GM03348 (cell line): ENCODE measurements around the gene HCRT.
"Not testable (repeated sequence)": the region's sequence is repeated elsewhere in the genome, so short reads cannot be mapped to it uniquely, and the experiment has no call there.

Experiments used
- DNase-seq: peaks from one replicate; pipeline ENCODE4 v3.0.0; 2012; ENCODE audit warnings: low spot score

HCRT gene

DNA sequence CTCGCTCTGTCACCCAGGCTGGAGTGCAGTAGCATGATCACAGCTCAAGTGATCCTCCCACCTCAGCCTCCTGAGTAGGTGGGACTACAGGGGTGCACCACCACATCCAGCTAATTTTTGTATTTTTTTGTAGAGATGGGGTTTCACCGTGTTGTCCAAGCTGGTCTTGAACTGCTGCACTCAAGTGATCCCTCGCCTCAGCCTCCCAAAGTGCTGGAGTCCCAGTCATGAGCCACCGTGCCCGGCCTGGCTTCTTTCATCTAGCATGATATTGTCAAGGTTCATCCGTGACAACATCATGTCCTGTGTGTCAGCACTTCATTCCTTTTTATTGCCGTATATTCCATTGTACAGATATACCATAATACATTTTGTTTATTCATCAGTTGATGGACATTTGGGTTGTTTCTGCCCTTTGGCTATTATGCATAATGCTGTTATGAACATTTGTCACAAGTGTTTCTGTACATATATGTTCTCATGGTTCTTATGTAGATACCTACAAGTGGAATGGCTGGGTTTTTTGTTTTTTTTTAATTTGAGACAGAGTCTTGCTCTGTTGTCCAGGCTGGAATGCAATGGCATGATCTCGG is 12.4 kb upstream of the HCRT start:
- no peak for DNase-seq

DNA sequence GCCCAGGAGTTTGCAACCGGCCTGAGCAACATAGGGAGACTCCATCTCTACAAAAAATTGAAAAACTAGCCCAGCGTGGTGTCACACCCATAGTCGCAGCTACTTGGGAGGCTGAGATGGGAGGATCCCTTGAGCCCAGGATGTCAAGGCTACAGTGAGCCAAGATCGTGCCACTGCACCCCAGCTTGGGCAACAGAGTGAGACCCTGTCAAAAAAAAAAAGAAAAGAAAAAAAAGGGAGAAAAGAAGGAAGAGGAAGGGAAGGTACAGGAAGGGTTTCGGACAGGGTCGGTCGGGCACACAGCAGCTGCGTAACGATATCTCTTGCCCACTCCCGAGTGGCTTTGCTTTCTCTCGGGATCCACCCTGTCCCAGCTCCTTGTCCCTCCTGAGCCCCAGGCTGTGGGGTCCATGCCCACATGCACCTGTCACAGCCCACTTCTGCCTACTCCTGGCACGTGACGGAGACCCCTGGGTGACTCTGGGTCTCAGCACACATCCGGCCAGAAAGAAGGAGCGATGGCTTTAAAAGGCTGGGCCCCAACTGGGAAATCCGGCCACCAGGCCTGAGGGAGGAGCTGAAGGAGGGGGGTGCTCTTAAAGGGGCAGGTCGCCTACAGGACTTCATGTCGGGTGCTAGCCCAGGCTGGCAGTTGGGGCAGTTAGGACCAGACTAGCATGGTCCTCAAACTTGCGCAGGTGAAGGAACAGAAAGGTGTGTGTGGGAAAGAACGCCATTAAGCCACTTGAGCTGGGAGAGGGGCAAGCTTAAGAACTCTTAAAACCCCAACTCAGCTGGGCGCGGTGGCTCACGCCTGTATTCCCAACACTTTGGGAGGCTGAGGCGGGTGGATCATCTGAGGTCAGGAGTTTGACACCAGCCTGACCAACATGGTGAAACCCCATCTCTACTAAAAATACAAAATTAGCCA is 9.0 kb upstream of the HCRT start, which contains the start of gene GHDC:
TSS of gene GHDC (minus strand) at position 526 of the 931 bp plus-strand sequence. CDS start 913 bp downstream, outside the sequence.
- peak; percentile 94 for DNase-seq

DNA sequence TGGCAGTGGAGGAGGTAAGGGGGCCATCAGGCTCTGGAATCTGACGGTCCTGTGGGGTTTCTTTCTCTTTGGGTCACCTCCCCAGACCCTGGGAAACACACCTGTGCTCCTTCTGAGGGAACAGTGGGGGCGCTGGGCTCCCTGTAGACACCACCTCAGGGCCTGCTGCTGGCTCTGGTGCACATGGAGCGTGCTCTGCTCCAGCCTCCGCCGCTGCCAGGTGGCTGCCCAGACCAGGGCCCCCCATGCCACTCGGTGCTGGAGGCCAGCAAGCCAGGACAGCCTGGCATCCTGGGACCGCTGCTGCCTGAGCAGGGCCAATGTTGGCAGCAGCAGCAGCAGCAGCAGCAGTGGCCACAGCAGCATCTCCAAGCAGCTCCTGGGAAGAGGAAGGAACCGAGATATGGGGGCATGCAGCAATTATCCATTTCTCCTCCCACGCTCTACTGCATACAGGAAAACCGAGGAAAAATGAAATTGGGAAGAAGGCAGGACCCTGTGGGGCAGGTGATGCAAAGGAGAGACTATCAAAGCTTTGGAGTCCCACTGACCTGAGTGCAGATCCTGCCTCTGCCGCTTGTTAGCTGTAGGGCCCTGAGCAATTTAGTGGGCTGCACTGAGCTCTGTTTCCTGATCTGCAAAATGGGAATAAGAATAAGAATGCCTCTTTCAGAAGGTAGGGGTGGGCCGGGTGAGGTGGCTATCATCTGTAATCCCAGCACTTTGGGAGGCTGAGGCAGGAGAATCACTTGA is 8.1 kb upstream of the HCRT start:
- no peak for DNase-seq

DNA sequence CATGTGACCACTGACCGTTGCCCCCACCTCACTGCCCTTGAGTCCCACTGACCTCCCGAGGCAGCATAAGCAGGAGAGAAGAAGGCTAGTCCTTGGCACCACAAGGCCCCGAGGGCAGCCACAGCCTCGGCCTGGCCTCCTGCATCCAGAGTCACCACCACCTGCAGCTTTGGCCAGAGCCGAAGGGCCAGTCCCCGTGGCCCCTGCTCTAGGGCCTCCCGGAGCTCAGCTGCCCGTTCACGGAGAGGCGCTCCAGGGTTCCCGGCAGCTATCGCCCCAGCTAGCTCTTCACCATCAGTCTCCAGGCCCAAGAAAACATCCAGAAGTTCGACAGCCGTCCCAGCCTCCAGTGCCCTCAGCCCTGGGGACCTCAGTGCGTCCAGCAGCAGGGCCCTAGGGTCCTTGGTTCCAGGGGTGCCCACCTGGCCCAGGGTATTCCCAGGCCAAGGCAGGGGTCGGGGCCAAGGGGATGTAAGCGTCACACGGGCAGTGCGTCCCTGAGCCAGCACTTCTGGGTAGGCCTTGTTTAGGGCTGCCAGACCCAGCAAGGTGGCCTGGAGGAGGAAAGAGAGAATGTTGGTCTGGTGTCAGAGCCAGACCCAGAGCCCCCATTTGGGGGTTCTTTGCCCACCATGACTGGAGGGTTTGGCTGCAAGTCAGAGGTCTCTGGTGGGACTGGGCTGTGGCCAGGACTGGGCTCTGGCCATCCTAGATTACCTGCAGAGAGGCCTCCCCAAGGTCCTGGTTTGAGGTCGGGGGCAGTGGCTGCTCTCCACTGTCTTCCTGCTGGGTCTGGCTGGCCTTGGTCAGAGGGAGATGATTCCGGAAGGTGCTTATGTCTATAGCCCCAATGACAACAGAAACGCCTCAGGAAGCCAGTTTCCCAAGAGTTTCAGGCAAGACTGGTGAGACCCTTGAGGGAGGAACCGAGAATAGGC is 7.2 kb upstream of the HCRT start:
- DNase-seq, result no peak

DNA sequence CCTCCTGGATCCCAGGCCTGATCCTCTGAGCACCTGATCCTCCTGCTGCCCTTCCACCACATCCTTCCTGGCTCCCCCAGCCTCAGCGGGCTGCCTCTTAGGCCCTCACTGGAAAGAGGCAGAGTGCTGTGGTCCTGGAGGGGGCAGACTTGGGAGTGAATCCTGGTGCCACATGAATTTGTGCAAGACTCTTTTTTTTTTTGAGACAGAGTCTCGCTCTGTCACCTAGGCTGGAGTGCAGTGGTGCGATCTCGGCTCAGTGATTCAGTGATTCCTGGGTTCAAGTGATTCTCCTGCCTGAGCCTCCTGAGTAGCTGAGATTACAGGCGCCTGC is 6.0 kb upstream of the HCRT start:
- DNase-seq, result no peak

DNA sequence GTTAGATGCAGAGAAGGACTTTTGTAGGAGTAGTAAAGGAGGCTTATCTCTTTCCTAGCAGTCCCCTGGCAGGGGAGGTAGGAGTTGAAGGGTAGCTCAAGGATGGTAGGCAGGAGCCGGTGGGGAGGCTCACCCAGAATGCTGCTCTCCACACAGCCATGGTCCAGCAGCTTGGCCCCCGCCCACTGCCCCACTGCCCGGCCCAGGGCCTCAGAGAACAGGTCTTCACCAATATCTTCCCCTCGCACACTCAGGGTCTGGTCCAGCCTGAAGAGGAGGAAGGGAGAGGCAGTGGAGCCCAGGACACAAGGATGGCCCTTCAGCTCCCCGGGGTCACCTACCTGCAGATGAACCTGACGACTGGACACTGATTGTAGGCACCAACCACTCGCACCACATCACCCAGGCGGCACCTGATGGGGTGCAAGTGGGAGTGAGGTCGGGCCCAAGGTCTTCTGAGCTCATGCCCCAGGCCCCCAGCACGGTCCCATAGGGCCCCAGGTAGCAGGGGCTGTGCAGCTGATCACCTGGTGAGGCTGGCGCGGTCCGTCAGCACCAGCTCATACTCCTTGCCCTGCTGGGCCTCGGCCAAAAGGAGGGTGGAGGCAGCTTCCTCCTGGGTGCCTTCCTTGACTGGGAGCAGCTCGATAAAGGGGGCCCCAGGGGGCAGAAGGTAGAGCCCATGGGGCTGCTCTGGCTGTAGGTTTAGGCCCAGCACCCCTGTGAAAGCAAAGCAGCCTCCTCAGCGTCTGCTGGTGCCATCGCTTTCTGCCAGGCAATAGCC is 5.4 kb upstream of the HCRT start:
- no peak for DNase-seq

DNA sequence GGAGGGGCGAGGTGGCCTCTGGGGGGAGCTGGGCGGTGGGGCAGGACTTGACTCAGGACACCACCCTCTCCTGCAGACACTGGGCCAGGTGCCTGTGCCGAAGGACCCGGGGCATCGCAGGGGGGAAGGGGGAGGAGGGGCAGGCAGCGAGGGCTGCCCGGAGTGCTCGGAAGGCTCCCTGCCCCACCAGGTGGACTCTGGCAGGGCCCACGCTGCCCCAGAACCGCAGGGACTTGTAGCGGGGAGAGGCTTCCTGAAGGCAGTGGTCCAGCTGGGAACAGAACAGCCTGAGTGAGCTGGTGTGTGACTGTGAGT is 4.4 kb upstream of the HCRT start:
- no peak for DNase-seq

DNA sequence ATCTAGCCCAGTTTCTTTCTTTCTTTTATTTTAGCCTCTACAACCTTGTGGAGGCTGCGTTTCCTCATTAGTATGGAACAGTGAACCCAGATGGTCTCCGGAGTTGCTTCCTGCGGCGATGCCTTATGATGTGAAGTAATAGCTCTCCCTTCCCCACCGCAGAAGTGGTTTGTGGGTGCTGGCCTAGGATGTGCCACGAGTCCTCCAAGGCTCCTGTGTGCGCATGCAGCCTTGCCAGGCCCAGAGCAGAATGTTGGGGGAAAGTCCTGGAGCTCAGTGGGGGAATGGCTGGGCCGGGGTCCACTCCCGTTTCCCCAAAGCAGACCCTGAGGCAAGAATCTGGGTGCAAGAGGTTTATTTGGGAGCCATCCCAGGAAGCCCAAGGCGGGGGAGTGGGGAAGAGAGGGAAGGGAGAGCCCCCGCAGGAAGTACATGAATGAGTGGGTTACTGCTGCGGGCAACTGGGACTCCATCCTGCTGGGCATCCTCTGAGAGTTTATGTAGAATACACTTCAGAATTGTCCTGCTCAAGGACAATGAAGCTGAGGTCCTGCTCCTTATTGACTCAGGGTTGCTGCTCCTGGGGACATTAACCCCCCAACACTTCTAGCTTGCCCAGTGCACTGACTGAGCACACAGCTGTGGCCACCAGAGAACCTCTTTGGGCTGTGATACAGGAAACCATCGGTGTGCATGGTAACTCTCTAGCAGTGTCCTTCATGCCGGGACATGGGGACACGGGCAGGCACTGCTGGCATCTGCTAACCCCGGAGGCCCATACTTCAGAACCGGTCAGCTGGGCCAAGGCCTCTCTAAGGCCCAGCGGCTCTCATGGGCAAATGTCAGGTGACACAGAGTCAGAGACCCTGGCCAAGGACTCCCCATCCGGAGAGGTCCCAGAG is 3.7 kb upstream of the HCRT start:
- DNase-seq, result no peak

DNA sequence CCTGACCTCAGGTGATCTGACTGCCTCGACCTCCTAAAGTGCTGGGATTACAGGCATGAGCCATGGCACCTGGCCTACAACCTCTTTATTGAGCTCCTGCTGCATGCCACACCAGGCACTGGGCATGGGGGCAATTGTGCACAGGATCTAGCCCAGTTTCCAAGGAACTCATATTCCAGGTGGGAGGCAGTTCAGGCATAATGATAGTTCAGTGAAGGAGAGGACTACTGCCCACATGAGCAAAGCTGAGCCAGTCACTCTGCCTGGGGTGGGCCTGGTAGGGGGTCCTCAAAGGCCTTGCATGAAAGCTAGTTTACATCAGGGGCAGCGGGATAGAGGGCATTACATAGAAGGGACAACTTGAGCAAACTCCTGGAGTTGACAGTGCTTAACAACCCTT is 2.6 kb upstream of the HCRT start:
- DNase-seq, result no peak

DNA sequence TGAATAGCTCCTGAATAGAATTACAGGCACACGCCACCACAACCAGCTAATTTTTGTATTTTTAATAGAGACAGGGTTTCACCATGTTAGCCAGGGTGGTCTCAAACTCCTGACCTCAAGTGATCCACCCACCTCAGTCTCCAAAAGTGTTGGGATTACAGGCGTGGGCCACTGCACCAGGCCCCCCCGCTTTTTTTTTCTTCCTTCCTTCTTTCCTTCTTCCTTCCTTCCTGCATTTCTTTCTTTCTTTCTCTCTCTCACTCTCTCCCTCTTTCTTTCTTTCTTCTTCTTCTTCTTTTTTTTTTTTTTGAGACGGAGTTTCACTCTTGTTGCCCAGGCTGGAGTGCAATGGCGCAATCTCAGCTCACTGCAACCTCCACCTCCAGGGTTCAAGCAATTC is 939 bp upstream of the HCRT start:
- not testable (repeated sequence) for DNase-seq

DNA sequence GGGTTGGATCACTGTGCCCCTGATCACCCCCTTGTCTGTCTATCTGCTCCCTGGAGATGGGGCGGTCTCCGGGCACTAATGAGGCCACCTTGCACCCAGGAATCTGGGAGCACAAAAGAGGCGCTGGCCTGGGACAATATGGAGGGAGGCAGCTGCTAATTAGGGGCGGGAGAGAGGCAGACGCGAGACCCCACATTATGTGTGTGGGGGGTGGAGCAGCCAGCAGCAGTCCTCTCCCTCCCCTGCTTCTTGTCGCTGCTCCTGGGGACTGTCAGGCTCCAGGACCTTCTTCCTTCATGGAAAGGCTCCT is 324 bp upstream of the HCRT start:
- no peak for DNase-seq

DNA sequence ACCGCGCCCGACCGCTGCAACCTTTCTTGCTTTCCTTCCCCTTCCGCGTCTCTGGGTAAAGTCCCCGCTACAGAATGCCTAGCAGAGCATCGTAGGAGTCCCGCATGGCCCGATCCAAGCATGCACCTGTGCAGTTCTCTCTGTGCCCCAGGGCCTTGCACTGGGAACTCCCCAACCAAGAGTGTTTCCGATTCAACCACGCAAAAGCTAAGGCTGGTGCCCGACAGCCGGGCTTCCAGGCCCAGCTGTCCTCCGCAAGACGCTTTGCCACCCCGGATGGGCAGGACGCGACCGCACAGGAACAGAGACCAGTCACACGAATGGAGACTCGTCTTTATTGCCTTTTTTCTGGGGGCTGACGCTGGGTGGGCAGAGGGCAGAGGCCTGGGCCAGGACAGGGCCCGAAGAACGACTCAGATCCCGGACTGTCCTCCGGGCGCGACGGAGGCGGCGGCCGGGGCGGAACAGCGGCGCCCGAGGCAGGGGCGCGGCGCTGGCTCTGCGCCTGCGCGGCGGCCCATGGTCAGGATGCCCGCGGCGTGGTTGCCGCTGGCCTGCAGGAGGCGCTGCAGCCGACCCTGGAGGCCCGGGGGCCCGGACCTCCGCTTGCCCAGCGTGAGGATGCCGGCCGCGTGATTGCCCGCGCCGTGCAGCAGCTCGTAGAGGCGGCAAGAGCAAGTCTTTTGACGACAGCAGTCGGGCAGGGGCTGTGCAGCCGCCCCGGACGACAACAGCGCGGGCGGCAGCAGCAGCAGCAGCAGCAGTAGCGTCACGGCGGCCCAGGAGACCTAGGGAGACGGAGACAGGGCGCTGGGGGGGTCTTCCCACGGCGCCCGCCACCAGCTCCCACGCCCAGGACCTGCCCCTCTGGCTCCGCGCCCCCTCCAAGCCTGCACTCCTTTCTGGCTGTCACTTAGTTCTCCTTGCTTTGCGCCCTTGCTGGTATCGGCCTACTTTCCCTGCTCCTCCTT is 1.2 kb downstream of the HCRT start:
- DNase-seq, result peak; percentile 98

DNA sequence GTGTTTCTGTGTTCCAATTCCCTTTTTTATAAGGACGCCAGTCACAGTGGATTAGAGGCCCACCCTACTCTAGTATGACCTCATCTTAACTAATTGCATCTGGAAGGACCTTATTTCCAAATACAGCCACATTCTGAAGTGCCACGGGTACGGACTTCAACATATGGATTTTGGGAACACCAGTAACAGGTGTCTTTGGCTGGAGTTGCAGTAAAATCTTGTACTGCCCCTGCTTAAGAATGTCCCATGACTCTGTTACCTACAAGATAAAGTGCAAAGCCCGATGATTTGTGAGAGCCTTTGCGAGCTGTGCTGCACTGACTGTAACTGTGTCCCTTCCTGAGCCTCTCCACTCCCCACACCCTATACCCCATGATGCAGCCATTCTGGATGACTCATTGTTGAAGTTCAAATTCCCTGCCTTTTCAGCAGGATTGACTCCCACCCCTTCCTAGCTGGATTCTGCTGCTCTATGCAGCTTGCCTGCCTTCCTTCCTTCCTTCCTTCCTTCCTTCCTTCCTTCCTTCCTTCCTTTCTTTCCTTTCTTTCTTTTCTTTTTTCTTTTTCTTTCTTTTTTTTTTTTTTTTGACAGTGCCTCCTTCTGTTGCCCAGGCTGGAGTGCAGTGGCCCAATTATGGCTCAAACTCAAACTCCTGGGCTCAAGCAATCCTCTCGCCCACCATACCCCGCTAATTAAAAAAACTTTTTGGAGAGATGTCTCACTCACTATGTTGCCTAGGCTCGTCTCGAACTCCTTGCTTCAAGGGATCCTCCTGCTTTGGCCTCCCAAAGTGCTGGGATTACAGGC is 2.1 kb downstream of the HCRT start:
- DNase-seq, result peak; percentile 44

DNA sequence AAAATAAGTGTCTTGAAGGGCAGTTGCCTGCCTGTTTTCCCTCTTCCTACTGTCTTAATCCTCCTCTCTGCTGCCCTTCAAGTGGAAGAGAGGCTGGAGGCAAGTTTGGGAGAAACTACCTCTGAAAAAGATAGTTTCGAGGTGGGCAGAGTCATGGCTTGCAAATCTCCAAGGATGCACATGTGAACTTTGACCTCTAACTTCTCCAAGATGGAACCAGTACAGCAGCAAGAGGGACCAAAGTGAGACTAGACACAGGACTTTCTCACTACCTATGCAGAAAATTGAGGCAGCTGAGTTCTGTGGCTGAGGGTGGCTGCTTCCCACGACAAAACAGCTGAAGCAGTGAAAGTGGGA is 3.4 kb downstream of the HCRT start:
- DNase-seq, result no peak

DNA sequence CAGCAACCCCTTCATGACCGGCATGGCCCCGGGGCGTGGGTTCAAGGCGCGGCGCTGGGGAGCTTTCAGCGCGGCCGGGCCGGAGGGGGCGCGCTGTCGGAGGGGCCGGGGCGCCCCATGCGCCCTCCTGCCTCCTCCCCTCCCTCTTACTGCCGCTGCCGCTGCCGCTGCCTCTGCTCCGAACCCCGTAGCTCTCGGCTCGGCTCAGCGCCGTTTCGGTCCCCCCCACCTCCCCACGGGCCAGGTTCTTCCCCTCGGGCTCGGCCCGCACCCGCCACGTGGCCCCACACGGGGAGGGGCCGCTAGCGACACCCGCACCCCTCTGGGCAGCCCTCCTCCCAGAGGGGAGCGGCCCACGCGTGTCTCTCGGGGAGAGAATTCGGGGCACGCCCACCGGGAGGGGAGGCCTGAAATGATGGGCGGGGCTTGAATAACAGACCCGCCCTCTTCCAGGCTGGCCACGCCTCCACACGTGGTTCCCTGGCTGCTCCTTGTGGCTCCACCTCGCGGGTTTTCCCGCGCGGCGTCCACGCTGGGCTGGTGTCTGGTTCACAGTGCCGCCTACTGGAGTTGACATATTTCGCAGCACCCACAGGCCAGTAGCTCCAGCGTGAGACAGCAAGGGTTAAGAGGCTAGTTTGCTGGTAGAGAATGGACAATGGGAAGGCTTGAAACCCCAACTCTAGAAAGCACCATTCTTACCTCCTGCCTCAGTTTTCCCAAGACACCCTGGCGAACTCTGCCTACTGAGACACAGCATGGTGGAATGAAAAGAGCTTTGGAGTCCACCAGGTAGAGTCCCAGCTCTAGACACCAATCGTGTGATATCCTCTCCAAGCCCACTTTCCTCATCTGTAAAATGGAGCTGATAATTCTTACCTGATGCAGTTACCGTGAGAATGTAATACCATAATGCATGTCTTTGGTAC is 4.1 kb downstream of the HCRT start, which contains the start of gene KCNH4:
TSS of gene KCNH4 (minus strand) at position 221 of the 929 bp plus-strand sequence. CDS start at position 24, 197 bp downstream.
- peak; percentile 88 for DNase-seq

DNA sequence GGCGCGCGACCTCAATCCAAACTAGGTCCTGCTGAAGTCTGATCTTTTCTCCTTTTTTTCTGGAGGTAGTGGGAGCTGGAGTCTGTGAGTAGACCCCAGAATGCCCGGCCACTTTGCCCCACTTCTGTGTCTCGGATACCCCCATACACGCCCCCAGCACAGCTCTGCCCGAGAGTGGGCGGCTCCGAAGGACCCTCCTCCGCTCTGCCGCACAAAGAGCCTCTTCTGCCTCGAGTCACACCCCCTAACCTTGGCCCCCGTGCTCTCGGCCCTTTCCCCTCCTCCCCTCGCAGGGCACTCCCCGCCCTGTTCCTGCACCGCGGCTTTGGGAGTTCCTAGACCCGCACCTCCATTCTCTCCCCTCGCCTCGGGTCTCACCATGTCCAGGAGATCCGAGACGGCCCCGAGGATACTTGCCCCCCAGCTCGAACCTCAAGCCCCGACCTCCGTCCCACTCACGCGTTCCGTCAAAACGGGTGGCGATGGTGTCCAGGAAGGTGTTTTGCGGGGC is 4.8 kb downstream of the HCRT start:
- DNase-seq, result no peak

DNA sequence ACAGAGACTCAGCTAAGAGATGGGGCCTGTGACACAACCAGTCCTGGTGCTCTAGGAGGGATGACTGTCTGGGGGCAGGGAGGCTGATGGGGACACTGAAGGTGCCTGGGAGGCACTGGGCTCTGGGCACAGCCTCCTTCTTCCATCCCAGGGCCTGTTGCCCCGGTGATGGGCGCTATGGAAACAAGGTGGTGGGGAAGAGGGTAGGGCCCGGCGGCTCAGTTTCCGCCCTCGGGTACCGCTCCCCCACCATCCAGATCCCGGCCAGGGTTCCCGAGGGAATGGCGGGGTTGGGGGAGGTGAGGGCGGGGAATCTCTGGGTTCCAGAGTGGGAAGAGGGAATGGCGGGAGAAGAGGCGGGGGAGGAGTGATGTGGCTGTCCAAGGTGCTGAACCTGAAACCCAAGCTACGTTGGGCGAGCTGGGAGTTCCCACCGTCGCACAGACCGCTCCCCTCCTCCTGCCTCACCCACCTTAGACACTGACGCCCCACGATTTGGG is 5.3 kb downstream of the HCRT start:
- peak; percentile 78 for DNase-seq
